ENCODE measurements around the gene ABCA13.

DNA sequence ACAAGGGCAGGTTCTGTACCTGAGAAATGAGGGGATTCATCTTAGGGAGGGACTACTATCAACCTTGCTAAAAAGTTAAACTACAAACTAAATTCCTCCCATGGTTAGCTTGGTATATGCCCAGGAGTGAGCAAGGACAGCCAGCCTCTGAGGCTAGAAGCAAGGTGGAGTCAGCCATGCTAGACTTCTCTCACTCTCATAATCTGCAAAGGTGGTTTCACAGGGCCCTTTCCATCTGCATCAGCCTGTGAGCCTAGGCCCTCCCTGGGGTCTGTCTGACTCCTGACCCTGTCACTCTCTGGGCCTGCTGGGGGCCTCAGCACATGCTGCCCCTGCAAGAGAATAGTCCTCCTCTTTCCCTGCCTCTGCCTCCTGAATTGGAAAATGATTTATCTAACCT, 66.1 kb downstream of the ABCA13 start:
- TF ChIP-seq, protein P1, sequence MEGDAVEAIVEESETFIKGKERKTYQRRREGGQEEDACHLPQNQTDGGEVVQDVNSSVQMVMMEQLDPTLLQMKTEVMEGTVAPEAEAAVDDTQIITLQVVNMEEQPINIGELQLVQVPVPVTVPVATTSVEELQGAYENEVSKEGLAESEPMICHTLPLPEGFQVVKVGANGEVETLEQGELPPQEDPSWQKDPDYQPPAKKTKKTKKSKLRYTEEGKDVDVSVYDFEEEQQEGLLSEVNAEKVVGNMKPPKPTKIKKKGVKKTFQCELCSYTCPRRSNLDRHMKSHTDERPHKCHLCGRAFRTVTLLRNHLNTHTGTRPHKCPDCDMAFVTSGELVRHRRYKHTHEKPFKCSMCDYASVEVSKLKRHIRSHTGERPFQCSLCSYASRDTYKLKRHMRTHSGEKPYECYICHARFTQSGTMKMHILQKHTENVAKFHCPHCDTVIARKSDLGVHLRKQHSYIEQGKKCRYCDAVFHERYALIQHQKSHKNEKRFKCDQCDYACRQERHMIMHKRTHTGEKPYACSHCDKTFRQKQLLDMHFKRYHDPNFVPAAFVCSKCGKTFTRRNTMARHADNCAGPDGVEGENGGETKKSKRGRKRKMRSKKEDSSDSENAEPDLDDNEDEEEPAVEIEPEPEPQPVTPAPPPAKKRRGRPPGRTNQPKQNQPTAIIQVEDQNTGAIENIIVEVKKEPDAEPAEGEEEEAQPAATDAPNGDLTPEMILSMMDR (IDR thresholded peaks at IDR 0.05; ENCODE audit: low read depth, low read length) = no peak
- TF ChIP-seq POLR2A (IDR thresholded peaks at IDR 0.05; ENCODE audit: extremely low read depth, insufficient read length) = no peak
- no peak for TF ChIP-seq MAX (IDR thresholded peaks at IDR 0.05; ENCODE audit: low read depth, low read length)

Measured in NB4 (cell line).